Uterus (tissue), 2 donors: ENCODE results near the gene ERG.

Source experiments
- POLR2A ChIP-seq, 2 donors: fragments of 450-650 bp; IDR thresholded peaks; one replicate each; pipeline ENCODE4 v1.6.1; 2016; ENCODE audit warnings: antibody characterized with exemption in 2 of 2, mild to moderate bottlenecking in 1 of 2, moderate library complexity in 1 of 2
- TF ChIP-seq, protein P1 (sequence below), 4 experiments: fragments of 200-600 bp in 2 of 4; fragments of 450-650 bp in 2 of 4; sonication (generic) in 2 of 4; IDR thresholded peaks; one replicate each; pipeline ENCODE4 v1.5.1; 2016 to 2019; ENCODE audit warnings: antibody characterized with exemption in 4 of 4, mild to moderate bottlenecking in 2 of 4, moderate library complexity in 1 of 4

- TF ChIP-seq, protein P1, sequence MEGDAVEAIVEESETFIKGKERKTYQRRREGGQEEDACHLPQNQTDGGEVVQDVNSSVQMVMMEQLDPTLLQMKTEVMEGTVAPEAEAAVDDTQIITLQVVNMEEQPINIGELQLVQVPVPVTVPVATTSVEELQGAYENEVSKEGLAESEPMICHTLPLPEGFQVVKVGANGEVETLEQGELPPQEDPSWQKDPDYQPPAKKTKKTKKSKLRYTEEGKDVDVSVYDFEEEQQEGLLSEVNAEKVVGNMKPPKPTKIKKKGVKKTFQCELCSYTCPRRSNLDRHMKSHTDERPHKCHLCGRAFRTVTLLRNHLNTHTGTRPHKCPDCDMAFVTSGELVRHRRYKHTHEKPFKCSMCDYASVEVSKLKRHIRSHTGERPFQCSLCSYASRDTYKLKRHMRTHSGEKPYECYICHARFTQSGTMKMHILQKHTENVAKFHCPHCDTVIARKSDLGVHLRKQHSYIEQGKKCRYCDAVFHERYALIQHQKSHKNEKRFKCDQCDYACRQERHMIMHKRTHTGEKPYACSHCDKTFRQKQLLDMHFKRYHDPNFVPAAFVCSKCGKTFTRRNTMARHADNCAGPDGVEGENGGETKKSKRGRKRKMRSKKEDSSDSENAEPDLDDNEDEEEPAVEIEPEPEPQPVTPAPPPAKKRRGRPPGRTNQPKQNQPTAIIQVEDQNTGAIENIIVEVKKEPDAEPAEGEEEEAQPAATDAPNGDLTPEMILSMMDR (IDR thresholded peaks at IDR 0.05) = no peak
- TF ChIP-seq POLR2A (IDR thresholded peaks at IDR 0.05) = no peak
Observed at GRCh38 chr21:38490411-38491020, 7.8 kb downstream of the ERG start.
